Stimulated activated CD4-positive, alpha-beta T cell treated with anti-CD3 and anti-CD28 coated beads, Interleukin-15, amount 100 ng/mL, for 1 hour (primary cell): ENCODE results near the gene ZNF316.

ENCODE experiments used
- DNase-seq, 2 donors: peaks; one replicate each; pipeline ENCODE4 v3.0.0-alpha.2; 2020; ENCODE audit warnings: low read depth in 1 of 2, low spot score in 1 of 2

ZNF316 gene

DNA sequence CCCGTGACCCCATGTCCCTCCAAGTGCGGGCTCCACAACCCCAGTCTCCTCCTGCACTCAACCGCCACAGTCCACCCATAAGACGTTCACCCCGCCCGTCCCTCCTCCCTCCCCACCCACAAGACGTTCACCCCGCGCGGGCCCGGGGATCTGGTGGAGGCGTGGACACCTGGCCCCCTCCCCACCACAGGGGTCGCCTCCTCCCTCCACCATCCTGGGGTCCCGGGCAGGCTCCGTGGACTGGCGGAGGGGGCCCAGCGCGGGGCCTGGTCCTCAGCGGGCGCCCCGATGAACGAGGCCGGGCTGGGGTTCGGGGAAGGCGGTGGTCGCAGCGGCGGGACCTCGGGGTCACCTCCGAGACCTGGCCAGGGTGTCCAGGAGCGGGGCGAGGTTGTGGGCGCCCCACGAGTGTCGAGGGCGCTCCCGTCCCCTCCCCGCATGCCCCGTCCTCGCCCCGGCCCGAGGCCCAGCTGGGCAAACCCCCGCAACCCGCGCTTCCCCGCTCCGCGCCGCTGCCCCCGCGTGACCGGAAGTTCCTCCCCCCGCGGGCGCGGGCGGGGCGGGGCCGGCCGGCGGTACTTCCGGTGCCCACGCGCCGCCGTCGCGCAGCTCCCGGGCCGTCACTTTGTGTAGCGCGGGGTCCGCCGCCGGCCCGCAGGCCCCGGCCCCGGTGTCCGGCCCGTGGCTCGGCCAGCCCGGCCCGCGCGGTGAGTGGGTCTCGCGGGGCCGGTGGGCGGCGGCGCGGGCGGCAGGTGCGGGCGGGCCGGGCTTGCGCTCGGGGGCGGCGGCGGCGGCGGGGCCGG lies at the start of gene ZNF316:
TSS of gene ZNF316 (plus strand) at position 578 of the 803 bp plus-strand sequence. CDS start 5,092 bp downstream, outside the sequence.
- peak; percentile 31 to 51 for DNase-seq

DNA sequence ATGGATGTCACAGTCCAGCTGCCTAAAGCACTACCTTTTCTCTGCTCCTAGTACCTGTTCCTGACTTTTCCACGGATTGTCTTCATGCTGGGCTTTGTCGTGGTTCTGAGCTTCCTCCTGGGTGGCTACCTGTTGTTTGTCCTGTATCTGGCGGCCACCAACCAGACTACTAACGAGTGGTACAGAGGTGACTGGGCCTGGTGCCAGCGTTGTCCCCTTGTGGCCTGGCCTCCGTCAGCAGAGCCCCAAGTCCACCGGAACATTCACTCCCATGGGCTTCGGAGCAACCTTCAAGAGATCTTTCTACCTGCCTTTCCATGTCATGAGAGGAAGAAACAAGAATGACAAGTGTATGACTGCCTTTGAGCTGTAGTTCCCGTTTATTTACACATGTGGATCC lies 48.6 kb upstream of the ZNF316 start:
- DNase-seq = no peak

DNA sequence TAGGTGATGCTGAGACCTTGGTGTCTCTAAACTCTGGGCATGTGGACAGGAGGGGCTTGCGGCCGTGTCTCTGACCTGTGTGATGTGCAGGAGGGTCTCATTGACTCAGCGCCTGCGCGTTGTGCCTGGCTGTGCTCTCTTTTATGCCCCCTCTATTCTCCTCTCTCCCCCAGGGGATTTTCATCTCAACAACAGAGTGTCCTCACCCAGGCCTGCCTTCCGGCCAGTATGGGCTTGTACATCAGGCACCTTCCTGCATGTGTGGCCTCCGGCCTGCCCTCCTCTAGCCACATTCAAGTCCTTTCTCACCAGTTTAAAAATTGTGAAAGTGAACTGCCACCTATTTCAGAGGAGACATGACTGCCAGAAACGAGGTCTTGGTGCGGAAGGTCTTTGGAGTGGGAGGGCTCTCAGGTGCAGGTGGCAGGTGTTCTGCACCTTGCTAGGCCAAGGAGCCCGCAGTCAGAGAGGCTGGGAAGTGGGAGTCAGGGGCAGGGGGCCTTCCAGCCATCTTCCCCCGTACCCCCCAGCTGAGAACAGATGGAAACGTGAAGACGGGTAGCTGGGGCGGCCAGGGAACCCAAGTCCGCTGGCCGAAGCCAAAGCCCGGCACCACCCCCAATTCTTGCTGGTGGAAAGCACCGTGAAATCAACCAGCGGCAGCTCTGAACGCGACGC lies 47.8 kb upstream of the ZNF316 start:
- DNase-seq = no peak

DNA sequence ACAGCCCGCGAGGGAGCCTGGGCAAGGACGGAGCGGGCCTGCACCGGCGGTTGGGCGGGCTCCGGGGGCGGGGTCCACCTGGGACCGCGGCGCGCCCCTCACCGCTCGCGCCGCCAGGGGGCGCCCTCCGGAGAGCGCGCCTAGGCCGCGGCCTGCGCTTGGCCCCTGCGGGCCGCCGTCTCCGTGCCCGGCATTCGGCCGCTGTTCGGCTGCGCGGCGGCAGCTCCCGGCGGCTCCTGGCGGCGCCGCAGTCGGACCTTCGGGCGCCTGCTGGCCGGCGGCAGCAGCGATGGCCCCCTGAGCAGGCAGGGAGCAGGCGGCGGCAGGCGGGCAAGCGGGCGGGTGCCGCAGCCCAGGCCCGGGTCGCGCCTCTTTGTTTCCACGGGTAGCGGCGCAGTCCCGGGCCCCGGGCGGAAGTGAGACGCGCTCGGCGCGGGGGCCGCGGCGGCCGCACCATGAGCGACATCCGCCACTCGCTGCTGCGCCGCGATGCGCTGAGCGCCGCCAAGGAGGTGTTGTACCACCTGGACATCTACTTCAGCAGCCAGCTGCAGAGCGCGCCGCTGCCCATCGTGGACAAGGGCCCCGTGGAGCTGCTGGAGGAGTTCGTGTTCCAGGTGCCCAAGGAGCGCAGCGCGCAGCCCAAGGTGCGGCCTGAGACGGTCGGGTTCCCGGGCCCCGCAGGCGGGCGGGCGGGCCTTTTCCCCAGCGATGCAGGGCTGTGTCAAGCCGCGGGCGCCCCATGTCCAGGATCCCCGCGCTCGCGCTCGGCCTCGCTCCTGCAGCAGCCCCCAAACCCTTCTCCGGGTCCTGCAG lies 47.1 kb upstream of the ZNF316 start, which contains the start of gene INTS15:
TSS of gene INTS15 (plus strand) at position 193 of the 816 bp plus-strand sequence. CDS start at position 456, 263 bp downstream.
- peak; percentile 68 to 78 for DNase-seq

DNA sequence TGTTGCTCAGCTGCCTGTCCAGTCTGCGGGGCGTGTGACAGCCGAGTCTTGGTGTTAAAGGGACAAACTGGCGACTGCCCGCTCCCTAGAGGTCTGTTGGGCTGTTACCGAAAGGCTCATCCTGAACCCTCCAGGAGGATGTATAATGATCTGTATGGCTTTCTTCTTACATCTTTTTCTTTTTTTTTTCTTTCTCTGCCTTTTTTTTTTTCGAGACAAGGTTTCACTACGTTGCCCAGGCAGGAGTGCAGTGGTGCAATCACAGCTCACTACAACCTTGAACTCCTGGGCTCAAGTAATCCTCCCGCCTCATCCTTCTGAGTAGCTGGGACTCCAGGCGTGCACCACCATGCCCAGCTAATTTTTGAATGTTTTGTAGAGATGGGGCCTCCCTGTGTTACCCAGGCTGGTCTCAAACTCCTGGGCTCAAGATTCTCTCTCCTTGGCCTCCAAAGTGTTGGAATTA lies 46.4 kb upstream of the ZNF316 start:
- DNase-seq = no peak

DNA sequence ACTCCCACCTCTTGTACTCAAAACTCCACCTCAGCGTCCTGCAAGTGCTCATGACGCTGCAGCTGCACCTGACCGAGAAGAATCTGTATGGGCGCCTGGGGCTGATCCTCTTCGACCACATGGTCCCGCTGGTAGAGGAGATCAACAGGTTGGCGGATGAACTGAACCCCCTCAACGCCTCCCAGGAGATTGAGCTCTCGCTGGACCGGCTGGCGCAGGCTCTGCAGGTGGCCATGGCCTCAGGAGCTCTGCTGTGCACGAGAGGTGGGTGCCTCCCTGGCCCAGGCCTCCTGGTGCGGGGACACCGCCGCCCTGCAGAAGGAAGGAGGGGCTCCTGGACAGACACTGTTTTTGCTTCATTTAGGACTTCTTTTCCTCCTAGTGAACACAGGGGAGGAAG lies 37.0 kb upstream of the ZNF316 start:
- no peak for DNase-seq

DNA sequence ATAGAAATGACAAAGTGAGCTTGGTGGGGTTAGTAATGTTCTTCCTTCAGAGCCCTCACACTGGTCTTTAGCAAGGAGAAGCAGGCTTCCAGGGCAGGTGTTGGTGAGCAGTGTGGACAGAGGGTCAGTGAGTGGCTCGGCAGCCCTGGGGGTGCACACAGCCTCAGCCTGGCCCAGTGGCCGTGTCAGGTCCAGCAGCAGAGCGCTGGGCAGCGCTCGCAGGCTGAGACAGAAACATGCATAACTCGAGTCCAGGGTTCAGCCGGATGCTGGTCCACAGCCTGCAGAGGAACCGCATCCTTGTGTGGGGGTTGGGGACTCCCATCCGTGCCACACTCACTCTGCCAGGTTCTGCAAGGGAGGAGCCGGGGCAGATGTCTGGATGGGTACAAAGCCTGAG lies 32.7 kb upstream of the ZNF316 start:
- no peak for DNase-seq

DNA sequence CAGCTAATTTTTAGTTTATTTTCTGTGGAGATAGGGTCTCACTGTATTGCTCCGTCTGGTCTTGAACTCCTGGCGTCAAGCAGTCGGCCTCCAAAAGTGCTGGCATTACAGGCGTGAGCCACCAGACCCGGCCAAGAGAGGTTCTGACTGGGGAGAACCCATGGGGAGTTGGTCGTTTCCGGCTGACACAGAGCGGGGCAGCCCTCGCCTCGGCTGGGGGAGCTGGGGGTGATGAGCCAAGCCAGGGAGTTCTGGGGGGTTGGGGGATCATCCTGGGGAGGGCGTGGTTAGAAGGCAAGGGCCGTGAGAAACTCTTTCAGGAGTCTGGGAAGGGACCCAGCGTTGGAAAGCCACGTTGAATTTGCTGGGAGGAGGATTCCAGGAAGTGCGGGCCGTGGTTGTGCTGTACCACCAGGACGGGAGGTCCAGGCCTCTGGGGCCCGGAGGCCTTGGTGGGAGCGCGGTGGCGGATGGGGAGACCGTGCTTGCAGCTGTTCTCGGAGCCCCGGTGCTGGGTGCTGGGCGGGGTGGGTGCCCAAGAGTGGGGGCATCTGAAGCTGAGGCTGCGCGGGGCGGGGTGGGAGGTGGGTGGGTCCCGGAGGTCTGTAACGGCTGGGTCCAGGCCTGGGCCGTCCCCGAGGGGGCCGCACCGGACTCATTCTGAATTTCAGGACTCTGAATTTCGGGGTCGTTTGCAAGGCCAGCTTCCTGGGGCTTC lies 30.1 kb upstream of the ZNF316 start:
- no peak for DNase-seq

DNA sequence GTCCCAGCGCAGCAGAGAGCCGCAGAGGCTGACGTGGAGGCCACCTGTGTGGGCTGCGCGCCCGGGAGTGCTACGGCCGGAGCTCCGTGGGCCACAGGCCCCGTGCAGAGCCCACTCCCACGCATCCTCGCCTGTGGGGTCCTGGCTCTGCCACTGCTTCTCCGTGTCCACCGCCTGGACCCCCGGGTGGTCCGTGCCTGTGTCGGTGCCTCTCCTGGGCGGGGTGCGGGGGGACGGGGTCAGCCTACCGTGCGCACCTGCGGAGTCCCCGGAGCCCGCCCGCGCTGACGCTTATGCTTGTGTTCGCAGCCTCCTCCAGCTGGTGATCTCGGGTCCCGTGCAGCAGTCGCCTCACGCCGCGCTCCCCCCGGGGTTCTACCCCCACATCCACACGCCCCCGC lies 29.5 kb upstream of the ZNF316 start:
- no peak for DNase-seq

DNA sequence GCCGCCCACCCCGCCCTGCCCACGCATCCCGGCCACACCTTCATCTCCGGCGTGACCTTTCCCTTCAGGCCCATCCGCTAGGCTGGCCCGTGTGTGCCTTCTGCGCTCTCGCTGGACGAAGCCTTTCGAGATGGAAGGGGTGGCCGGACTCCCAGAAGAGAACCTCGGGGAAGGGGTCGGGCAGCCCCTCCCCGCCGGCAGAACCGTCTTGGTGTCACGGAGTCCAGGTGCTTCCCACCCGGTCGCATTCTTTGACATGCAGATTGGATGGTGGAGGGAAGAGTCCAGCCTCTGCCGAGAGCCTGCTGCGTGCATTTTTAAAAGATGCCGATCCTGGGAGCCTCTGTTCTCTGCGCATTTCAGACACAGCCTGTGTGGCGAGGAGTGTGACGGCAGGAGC lies 29.0 kb upstream of the ZNF316 start:
- DNase-seq = no peak

DNA sequence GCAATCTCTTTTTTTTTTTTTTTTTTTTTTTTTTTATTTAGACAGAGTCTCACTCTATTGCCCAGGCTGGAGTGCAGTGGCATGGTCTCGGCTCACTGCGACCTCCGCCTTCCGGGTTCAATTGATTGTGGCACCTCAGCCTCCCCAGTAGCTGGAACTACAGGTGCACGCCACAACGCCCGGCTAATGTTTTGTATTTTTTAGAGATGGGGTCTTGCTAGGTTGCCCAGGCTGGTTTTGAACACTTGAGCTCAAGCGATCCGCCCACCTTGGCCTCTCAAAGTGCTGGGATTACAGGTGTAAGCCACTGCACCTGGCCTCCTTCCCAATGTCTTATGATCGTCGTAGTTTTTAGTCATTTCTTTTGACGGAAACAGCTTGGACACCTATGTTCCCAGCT lies 28.3 kb upstream of the ZNF316 start:
- DNase-seq = no peak

DNA sequence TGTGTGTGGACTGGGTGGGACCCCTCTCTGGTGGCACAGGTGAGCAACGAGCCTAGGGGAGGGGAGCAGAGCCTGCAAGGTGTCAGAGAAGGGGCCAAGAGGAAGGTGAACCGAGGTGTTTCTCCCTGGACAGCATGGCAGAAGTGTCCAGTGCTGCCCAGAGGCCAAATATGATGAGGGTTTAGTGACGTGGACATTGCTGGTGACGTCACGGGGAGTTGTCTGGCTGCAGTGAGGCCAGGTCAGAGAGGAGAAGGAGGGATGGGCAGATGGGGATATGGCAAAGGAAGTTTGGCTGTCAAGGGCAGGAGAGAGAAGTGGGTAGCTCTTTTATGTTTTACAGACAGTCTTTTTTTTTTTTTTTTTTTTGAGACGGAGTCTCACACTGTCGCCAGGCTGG lies 24.3 kb upstream of the ZNF316 start:
- no peak for DNase-seq

DNA sequence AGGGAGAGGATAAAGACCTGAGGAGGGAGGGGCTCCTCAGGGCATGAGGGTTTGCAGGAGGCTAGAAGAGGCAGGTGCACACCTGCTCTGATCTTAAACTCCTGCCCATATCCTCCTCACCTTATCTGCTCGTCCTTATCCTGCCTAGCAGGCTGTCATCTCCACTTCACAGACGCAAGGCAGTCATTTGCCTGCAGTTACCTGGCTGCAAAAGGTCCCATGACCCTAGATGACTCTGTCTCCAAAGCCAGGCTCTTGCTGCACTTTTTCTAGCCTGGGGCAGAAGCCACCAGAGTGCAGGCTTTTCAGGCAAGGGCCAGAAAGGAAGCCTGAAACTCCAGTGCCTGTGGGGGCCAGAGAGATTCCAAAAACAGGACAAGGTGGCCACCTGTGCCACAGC lies 23.4 kb upstream of the ZNF316 start:
- no peak for DNase-seq

DNA sequence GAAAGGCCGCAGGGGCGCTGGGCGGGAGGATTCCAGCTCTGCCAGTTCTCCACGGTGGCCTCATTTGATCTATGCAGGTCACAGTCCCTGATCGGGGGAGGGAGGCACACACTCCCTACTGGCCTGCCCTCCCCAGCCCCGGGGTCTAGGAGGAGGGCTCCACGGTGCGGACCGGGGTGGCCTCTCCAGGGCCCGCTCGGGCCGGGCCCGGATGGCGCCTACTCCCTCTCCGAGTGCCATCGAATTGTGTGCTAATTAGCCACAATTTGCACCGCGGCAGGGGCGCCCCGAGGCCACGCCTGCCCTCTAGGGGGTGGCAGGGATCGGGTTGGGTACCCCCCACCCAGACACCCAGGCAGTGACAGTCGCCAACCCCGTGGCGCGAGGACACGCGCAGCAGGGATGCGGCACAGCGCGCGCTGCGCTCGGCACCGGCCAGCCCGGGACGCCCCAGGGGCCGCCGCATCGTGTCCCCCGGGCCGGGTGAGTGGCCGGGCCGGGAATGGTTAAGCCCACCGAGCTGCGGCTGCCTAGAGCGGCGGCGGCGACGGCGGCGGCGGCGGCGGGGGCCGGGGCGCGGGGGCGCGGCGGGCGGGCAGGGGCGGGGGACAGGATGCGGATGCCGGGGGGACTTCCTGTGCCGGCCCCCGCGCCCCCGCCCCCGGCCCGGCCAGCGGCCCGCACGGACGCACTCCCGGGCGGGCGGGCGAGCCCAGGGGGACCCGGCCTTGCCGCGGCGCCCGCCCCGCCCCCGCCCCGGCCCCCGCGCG lies 22.0 kb upstream of the ZNF316 start, which contains the start of gene ZNF853:
TSS of gene ZNF853 (plus strand) at position 658 of the 770 bp plus-strand sequence. CDS start 565 bp downstream, outside the sequence.
- no peak for DNase-seq

DNA sequence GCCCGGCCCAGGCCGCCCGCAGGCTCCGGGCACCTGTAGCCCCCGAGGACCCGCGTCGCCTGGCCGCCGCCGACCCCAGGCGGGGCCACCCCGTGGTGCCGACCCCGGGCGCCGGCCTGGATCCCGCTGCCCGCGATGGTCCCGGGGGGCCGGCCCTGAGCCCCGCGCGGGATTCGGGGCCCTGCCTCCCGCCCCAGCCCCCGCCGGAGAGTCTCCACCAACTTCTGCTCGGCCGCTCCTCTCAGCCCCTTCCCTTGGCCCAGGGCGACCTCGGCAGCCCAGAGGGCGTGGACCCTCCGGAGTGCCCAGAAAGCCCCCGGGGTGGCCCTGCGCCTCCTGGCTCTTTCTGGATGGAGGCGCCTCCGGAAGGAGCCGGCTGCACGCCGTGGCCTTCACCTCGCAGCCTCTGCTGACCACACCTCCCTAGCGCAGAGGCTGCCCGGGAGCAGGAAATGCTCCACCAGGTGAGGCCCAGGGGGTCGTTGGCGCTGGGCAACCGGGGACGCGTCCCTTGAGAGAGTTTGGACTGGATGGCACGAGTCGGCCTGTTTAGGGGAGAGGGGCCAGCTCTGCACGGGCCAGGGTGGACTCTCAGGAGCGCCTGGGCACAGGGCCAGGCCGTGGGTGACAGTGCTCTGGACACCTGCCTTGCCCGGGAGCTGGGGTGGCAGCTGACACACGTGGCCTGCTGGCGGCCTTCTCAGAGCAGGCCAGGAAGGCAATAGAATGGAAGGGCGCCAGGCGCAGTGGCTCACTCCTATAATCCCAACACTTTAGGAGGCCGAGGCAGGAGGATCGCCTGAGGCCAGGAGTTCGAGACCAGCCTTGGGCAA lies 21.2 kb upstream of the ZNF316 start:
- no peak for DNase-seq

DNA sequence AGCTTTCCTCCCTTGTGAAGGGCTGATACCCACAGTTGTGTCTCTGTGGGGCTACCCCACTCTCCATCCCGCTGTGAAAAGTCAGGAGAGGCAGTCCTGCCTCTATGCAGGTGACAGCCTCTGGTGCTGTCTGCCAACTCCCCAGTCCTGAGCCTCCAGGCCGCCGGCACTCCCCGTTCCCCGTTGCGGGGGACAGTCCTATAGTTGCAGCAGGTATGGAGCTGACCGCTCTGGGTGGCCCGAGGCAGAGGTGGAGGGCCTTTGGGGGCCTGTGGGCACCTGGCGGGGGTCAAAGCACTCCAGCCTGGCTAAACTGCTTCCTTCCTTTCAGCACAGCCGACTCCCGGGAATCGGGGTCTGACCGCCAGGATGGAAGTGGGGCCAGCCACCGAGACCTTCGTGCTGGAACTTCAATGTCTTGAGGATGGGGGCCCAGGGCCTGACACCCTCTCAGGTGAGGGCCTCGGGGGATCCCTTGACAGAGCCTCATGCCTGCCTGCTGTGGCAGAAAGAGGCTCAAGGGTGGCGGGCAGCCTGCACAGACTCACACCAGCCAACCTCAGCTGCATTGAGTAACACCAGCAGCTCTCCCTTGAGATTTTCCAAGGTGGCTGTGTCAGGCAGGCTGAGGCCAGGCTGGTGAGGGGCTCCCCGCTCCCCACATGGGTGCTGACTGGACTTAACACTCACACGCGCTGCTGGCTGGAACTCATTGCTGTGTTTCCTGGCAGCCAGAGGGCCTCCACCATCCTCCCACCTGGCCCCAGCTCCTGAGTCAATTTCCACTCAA lies 20.1 kb upstream of the ZNF316 start:
- DNase-seq = no peak

DNA sequence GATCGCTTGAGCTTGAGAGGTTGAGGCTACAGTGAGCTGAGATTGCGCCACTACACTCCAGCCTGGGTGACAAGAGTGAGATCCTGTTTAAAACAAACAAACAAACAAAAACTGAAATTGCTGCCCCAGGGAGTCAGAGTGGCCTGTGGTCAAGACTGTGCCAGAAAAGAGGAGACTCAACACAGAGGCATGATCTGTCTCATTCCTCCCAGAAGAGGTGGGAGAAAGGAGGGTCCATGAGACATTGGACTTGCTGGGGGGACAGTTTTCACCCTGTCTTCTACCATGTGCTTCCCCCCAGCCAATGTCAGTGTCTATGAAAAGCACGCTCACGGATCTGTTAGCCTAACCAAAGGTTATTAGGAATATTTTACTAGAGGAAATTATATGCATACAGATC lies 18.5 kb upstream of the ZNF316 start:
- no peak for DNase-seq

DNA sequence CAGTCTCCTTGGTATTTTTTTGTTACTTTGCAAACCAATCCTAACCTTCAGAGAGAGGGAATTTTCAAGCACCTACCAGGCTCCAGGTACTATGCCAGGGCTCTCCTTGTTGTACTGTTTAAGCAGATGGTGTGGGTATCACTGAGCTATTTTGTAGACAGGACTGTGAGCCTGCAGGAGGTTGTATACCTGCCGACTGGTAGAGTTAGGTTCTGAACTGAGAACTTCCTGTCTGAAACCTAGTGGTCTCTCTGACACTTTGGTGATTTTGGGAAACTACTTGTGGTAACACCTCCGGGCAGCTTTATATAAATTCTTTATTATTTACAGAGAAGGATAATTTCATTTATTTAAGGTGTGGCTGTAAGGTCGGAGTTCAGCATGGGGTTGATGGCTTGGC lies 17.2 kb upstream of the ZNF316 start:
- DNase-seq = no peak
